Stomach (tissue), 9 donors: Measurements from ENCODE around the gene NPFF. TPM values are rescaled to one million over a fixed set of nuclear protein-coding genes. Genes with fewer than 3 reads are reported as not detected.
A peak's percentile ranks its signal among the peaks of the same experiment; 100 is the strongest.

Experiments
- DNase-seq, 2 donors: peaks; one replicate each; pipeline versions ENCODE4 v3.0.0 to v3.0.0-alpha.2; 2013 to 2019
- H3K27ac ChIP-seq, 5 donors: fragments of 200-600 bp in 4 of 5; sonication (generic) in 4 of 5; one replicate each; pipeline ENCODE4 v1.5.1; 2013 to 2019; ENCODE audit warnings: mild to moderate bottlenecking in 1 of 5, moderate library complexity in 1 of 5
- H3K27me3 ChIP-seq, 3 donors: fragments of 200-600 bp; sonication (generic); one replicate each; pipeline ENCODE4 v1.5.1; 2017 to 2019; ENCODE audit warnings: mixed run types in 1 of 3
- H3K36me3 ChIP-seq, 4 donors: fragments of 200-600 bp; sonication (generic); 1 replicate in 3 of 4; 2 replicates in 1 of 4; pipeline ENCODE4 v1.5.1; 2016 to 2019
- H3K4me1 ChIP-seq, 4 donors: fragments of 200-600 bp; sonication (generic); one replicate each; pipeline ENCODE4 v1.5.1; 2016 to 2019
- H3K4me3 ChIP-seq, 4 donors: fragments of 200-600 bp; sonication (generic) in 3 of 4; one replicate each; pipeline ENCODE4 v1.5.1; 2016 to 2019; ENCODE audit warnings: mild to moderate bottlenecking in 1 of 4
- H3K9me3 ChIP-seq, 4 donors: fragments of 200-600 bp; sonication (generic); one replicate each; pipeline ENCODE4 v1.5.1; 2016 to 2019
- CTCF ChIP-seq, 7 experiments: fragments of 450-650 bp in 4 of 7; fragments of 200-600 bp in 3 of 7; sonication (generic) in 3 of 7; IDR thresholded peaks; one replicate each; pipeline ENCODE4 v1.5.1; 2016 to 2019; ENCODE audit warnings: antibody characterized with exemption in 7 of 7, control low read depth in 2 of 7, mild to moderate bottlenecking in 1 of 7
- EP300 ChIP-seq: sonication (generic); formaldehyde crosslinking; IDR thresholded peaks from one replicate; pipeline ENCODE4 v1.6.1; 2017; ENCODE audit warnings: antibody characterized with exemption
- POLR2A ChIP-seq, 4 donors: fragments of 450-650 bp; IDR thresholded peaks; one replicate each; pipeline ENCODE4 v1.6.1; 2016; ENCODE audit warnings: antibody characterized with exemption in 4 of 4, control low read depth in 2 of 4, mild to moderate bottlenecking in 1 of 4, moderate library complexity in 1 of 4
- POLR2AphosphoS5 ChIP-seq, 3 donors: sonication (generic); formaldehyde crosslinking; IDR thresholded peaks; one replicate each; pipeline ENCODE4 v1.6.1; 2016; ENCODE audit warnings: antibody characterized with exemption in 3 of 3
- WGBS, 5 donors: extraction: QIAGEN DNeasy Blood & Tissue Kit in 3 of 5; methylation state at CpG; one replicate each; pipeline versions ENCODE4 v1.1.5 to v1.1.7; 2013 to 2018; 5-methylcytosine and 5-hydroxymethylcytosine counted together
- intact Hi-C: fragments of 100-400 bp; cut with DNase I; formaldehyde crosslinking; loops from one replicate; pipeline ENCODE4 v1.15.1; 2023; ENCODE audit warnings: low total_unique reads
- polyA plus RNA-seq, 3 donors: library from polyadenylated mRNA; stranded (reverse); fragments of 200-250 nt; gene quantifications; one replicate each; pipeline ENCODE4 v1.2.3, GENCODE V29; 2013
- total RNA-seq, 5 donors: library from RNA; depleted of rRNA; stranded (reverse); fragments of >200 nt; gene quantifications; one replicate each; pipeline versions ENCODE4 v1.1.0 to v1.2.3, GENCODE V29; 2014 to 2016
- donor health status: healthy with polysubstance abuse.
- donor health status: Bipolar disorder and iron deficiency.
- donor health status: healthy.

The NPFF gene
- total and polyA plus RNA-seq, 8 donors, result not detected

- no peak for DNase-seq
- Histone ChIP-seq H3K4me3 (no peak overlapping the region), H3K36me3 (peaks cover 73 to 100% (median 100%) of the 10 kb centered on the region in 4 donors), H3K4me1 (peaks cover 17 to 91% (median 62%) of the 10 kb centered on the region in 4 donors), H3K27me3 (no peaks in the 10 kb centered on the region), H3K27ac (peak overlapping the region in 3 of 5 donors; percentile 3 to 32 (median 9)), H3K9me3 (no peaks in the 10 kb centered on the region)
- WGBS, 5 donors, result 37 to 63% (median 48%) methylated on average over 1 of the region's 1 CpG
- intact Hi-C loops, result no loop called here
- TF ChIP-seq CTCF (IDR thresholded peaks at IDR 0.05), result no peak
- TF ChIP-seq EP300, result no peak
Measured at GRCh38 chr12:53478865-53479264, 28.4 kb downstream of the NPFF start.

DNA sequence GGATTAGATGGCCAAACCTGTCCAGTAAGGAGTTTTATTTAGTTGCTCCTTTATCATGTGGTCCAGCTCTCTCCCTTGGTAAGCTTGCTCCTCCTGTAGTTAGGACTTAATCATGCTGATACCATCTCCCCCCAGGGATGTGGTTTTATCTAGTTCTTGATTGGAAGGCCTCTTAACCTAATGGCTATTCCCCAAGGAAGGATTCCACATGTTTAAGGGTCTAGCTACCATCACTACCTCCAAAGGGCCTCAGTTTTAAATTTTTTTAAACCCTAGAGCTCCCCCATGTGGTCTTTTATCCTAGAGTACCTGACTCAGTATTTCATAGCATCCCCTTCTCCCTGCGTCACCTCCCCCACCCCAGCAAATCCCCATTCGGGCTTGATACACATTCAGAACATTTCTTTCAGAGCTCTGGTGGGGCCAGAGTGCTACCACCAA, 30.5 kb downstream of the NPFF start:
- H3K4me1 ChIP-seq, result peaks cover 23 to 97% (median 57%) of the 10 kb centered on the region in 4 donors
- H3K27ac ChIP-seq, result peak overlapping the region in 3 of 5 donors; percentile 13 to 42 (median 24)
- no peak for TF ChIP-seq POLR2AphosphoS5 (IDR thresholded peaks at IDR 0.05)
- no peak for TF ChIP-seq EP300
- TF ChIP-seq POLR2A (IDR thresholded peaks at IDR 0.05), result no peak
- no peak for TF ChIP-seq CTCF (IDR thresholded peaks at IDR 0.05)
- H3K9me3 ChIP-seq, result no peaks in the 10 kb centered on the region
- intact Hi-C loops, result no loop called here
- H3K4me3 ChIP-seq, result no peak overlapping the region
- no peaks in the 10 kb centered on the region for H3K27me3 ChIP-seq
- 47 to 65% (median 59%) methylated on average over 2 of the region's 2 CpGs for WGBS, 5 donors
- DNase-seq, result no peak
- H3K36me3 ChIP-seq, result peaks cover 87 to 100% (median 100%) of the 10 kb centered on the region in 4 donors

DNA sequence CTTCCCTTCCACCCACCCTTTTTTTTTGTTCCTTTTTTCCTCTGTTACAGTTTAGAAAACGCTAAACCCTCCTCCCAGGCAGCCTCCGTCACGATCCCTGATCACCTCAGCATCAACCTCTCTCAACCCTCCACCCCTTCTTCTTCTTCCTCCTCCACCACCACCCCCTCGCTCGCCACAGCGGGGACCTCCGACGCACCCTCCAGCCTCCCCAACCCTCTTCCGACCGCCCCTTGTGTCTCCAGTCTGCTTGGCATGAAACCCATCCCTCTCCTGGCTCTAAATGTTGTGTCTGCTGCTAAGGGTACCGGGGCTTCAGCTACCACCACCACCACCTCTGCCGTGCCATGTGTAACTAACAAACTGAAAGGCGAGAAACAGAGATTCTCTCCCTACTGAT, 32.5 kb downstream of the NPFF start:
- Histone ChIP-seq H3K4me1 (peaks cover 22 to 96% (median 51%) of the 10 kb centered on the region in 4 donors), H3K9me3 (no peaks in the 10 kb centered on the region), H3K36me3 (peaks cover 86 to 100% (median 100%) of the 10 kb centered on the region in 4 donors), H3K27ac (peak overlapping the region in 3 of 5 donors; percentile 23 to 56 (median 52)), H3K4me3 (peak overlapping the region in 1 of 4 donors; percentile 21), H3K27me3 (no peaks in the 10 kb centered on the region)
- intact Hi-C loops, result no loop called here
- WGBS, 5 donors, result 57 to 74% (median 59%) methylated on average over 13 of the region's 13 CpGs
- DNase-seq, result no peak
- no peak for TF ChIP-seq POLR2AphosphoS5 (IDR thresholded peaks at IDR 0.05)
- no peak for TF ChIP-seq CTCF (IDR thresholded peaks at IDR 0.05)
- TF ChIP-seq EP300, result no peak
- no peak for TF ChIP-seq POLR2A (IDR thresholded peaks at IDR 0.05)

GRCh38 chr12:53474077-53474476, 33.2 kb downstream of the NPFF start:
- peaks cover 22 to 95% (median 49%) of the 10 kb centered on the region in 4 donors for H3K4me1 ChIP-seq
- 51 to 74% (median 59%) methylated on average over 2 of the region's 2 CpGs for WGBS, 5 donors
- peaks cover 88 to 100% (median 100%) of the 10 kb centered on the region in 4 donors for H3K36me3 ChIP-seq
- DNase-seq, result no peak
- intact Hi-C loops, result no loop called here
- no peak overlapping the region for H3K4me3 ChIP-seq
- H3K27ac ChIP-seq, result peak overlapping the region in 1 of 5 donors; percentile 52
- no peaks in the 10 kb centered on the region for H3K9me3 ChIP-seq
- H3K27me3 ChIP-seq, result no peaks in the 10 kb centered on the region
- TF ChIP-seq CTCF (IDR thresholded peaks at IDR 0.05) (no peak), POLR2A (IDR thresholded peaks at IDR 0.05) (no peak), POLR2AphosphoS5 (IDR thresholded peaks at IDR 0.05) (no peak), EP300 (no peak)
